B cell (primary cell): ENCODE measurements around the gene NPEPL1.

ENCODE experiments used
- CTCF ChIP-seq: fragments of 200-600 bp; IDR thresholded peaks from one replicate; pipeline ENCODE4 v1.8.0; 2022; ENCODE audit warnings: antibody characterized with exemption, mild to moderate bottlenecking
- EZH2 ChIP-seq: IDR thresholded peaks from 2 replicates; pipeline ENCODE4 v1.6.1; 2012; ENCODE audit warnings: borderline replicate concordance, low read depth, mild to moderate bottlenecking, moderate library complexity, low read length; ENCODE audit not compliant: insufficient read depth, poor library complexity, severe bottlenecking

GRCh38 chr20:58658760-58659159 lies 33.8 kb upstream of the NPEPL1 start:
- TF ChIP-seq CTCF (no peak), EZH2 (no peak)
